Astrocyte (in vitro differentiated cells and primary cell): ENCODE measurements around the gene FAM156B. TPM values are rescaled to one million over a fixed set of nuclear protein-coding genes. Genes with fewer than 3 reads are reported as not detected.
"Not testable (repeated sequence)": the region's sequence is repeated elsewhere in the genome, so short reads cannot be mapped to it uniquely, and the experiment has no call there.

Source experiments
- DNase-seq: peaks from one replicate; pipeline ENCODE4 v3.0.0-alpha.2; 2010; ENCODE audit warnings: low read depth
- FAIRE-seq: peaks from 2 replicates; lab custom pipeline; 2011; peaks lifted over from hg19 to GRCh38; lab: Jason Lieb, UNC
- H2AFZ ChIP-seq: 2 replicates; pipeline ENCODE4 v1.6.0; 2012; ENCODE audit warnings: low read depth, low read length, inconsistent platforms
- H3K27ac ChIP-seq: 2 replicates; pipeline ENCODE4 v1.5.1; 2011; ENCODE audit warnings: low read depth, low read length, inconsistent platforms
- H3K27me3 ChIP-seq: 2 replicates; pipeline ENCODE4 v1.6.0; 2011; ENCODE audit warnings: low read length, inconsistent platforms; ENCODE audit not compliant: insufficient read depth
- H3K36me3 ChIP-seq: 2 replicates; pipeline ENCODE4 v1.5.1; 2011; ENCODE audit warnings: low read length, inconsistent platforms; ENCODE audit not compliant: insufficient read depth
- H3K4me1 ChIP-seq: 2 replicates; pipeline ENCODE4 v1.5.1; 2011; ENCODE audit warnings: low read length, inconsistent platforms; ENCODE audit not compliant: insufficient read depth
- H3K4me2 ChIP-seq: 2 replicates; pipeline ENCODE4 v1.6.0; 2012; ENCODE audit warnings: low read length, inconsistent platforms
- H3K4me3 ChIP-seq: 2 replicates; pipeline ENCODE4 v1.5.1; 2011; ENCODE audit warnings: low read depth, mild to moderate bottlenecking, low read length, inconsistent platforms; ENCODE audit not compliant: insufficient read depth
- H3K79me2 ChIP-seq: 2 replicates; pipeline ENCODE4 v1.6.0; 2012; ENCODE audit warnings: mild to moderate bottlenecking, low read length, inconsistent platforms; ENCODE audit not compliant: insufficient read depth
- H3K9ac ChIP-seq: 2 replicates; pipeline ENCODE4 v1.6.0; 2012; ENCODE audit warnings: mild to moderate bottlenecking, low read length, inconsistent platforms
- H3K9me3 ChIP-seq: 2 replicates; pipeline ENCODE4 v1.5.1; 2012; ENCODE audit warnings: low read depth, mild to moderate bottlenecking, low read length, inconsistent platforms; ENCODE audit not compliant: insufficient read depth
- H4K20me1 ChIP-seq: 2 replicates; pipeline ENCODE4 v1.6.0; 2012; ENCODE audit warnings: low read length, inconsistent platforms; ENCODE audit not compliant: insufficient read depth
- H3K27ac Mint-ChIP-seq: one replicate; pipeline ENCODE4 v1.8.0; 2021; ENCODE audit warnings: mild to moderate bottlenecking, mixed read lengths; ENCODE audit not compliant: unreplicated experiment
- H3K27me3 Mint-ChIP-seq: one replicate; pipeline ENCODE4 v1.8.0; 2021; ENCODE audit warnings: low read depth, mixed read lengths; ENCODE audit not compliant: unreplicated experiment
- H3K36me3 Mint-ChIP-seq: one replicate; pipeline ENCODE4 v1.8.0; 2021; ENCODE audit warnings: low read depth, mixed read lengths; ENCODE audit not compliant: unreplicated experiment
- H3K4me1 Mint-ChIP-seq: one replicate; pipeline ENCODE4 v1.8.0; 2021; ENCODE audit warnings: low read depth, mixed read lengths; ENCODE audit not compliant: unreplicated experiment
- H3K4me3 Mint-ChIP-seq: one replicate; pipeline ENCODE4 v1.8.0; 2021; ENCODE audit warnings: mild to moderate bottlenecking, moderate library complexity, mixed read lengths; ENCODE audit not compliant: unreplicated experiment
- H3K9me3 Mint-ChIP-seq: one replicate; pipeline ENCODE4 v1.8.0; 2021; ENCODE audit warnings: mild to moderate bottlenecking, mixed read lengths; ENCODE audit not compliant: unreplicated experiment
- CTCF ChIP-seq: IDR thresholded peaks from 2 replicates; pipeline ENCODE4 v1.5.1; 2011; ENCODE audit warnings: low read depth, mild to moderate bottlenecking, inconsistent platforms, low read length, moderate library complexity; ENCODE audit not compliant: insufficient read depth
- EZH2 ChIP-seq: IDR thresholded peaks from 2 replicates; pipeline ENCODE4 v1.6.1; 2012; ENCODE audit warnings: mild to moderate bottlenecking, low read length, inconsistent platforms; ENCODE audit not compliant: insufficient read depth
- total RNA-seq: library from RNA; stranded (reverse); gene quantifications from 2 replicates; pipeline ENCODE4 v1.2.1, GENCODE V29; 2021

Gene FAM156B
- total RNA-seq, 1 donor from 2014 or later: 19.4 TPM

DNA sequence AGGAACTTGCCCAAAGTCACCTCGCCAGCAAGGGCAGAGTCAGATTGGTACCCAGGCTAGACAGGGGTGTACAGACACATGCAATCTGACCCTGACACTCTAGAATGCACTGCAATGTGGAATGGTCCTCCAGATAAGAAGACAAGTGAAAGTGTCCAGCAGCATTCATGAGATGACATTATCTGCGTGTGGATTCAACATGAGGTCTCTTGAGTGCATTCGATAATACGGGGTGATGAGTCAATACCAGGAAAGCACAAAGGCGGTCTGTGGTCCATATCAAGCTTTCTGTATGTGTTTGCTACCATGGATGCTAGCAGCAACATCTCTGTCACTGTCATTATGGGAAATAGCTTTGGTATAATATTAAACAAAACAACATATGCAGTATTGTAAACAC lies 22.5 kb upstream of the FAM156B start:
- Histone ChIP-seq H3K79me2 (no peaks in the 10 kb centered on the region), H3K27me3 (no peaks in the 10 kb centered on the region), H3K27ac (no peak overlapping the region), H3K4me2 (no peak overlapping the region), H3K36me3 (no peaks in the 10 kb centered on the region), H3K4me3 (no peak overlapping the region), H3K9me3 (no peaks in the 10 kb centered on the region), H4K20me1 (no peaks in the 10 kb centered on the region), H3K4me1 (no peaks in the 10 kb centered on the region), H2AFZ (no peak overlapping the region), H3K9ac (no peak overlapping the region)
- H3K4me1 Mint-ChIP-seq: peaks cover 3% of the 10 kb centered on the region
- no peaks in the 10 kb centered on the region for H3K9me3 Mint-ChIP-seq
- H3K27ac Mint-ChIP-seq: no peak overlapping the region
- DNase-seq: no peak
- no peak for FAIRE-seq
- no peak overlapping the region for H3K4me3 Mint-ChIP-seq
- H3K36me3 Mint-ChIP-seq: no peaks in the 10 kb centered on the region
- peaks cover 8% of the 10 kb centered on the region for H3K27me3 Mint-ChIP-seq
- TF ChIP-seq CTCF (no peak), EZH2 (no peak)

DNA sequence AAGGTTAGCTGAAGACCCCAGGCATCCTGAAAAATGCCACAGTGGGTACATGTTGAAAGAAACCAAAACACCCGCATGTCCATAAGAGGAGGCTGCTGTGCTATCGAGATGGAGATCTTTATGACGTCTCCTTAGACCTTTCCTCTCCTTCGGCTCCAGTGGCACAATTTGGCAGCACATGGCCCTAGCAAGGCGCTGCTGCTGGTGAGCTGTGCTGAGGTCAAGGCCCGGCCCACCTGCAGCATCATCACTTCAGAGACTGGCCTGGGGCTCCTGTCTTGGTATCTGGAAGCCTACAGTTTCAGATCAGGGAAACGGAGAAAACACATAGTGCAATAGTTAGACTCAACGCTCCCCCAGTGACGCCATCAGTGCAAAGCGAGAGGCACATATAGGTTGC lies 21.7 kb upstream of the FAM156B start:
- not testable (repeated sequence) for H2AFZ ChIP-seq, FAIRE-seq, H3K9me3 Mint-ChIP-seq

GRCh38 chrX:52876386-52876785 lies 20.7 kb upstream of the FAM156B start:
- H3K4me3 Mint-ChIP-seq, H3K27ac ChIP-seq, H3K27me3 Mint-ChIP-seq, H3K27me3 ChIP-seq, H3K36me3 Mint-ChIP-seq, H3K4me3 ChIP-seq, H3K27ac Mint-ChIP-seq, H3K4me2 ChIP-seq, H4K20me1 ChIP-seq, H3K9me3 ChIP-seq, H3K79me2 ChIP-seq, DNase-seq, H3K4me1 Mint-ChIP-seq, H3K9ac ChIP-seq, H3K4me1 ChIP-seq, H2AFZ ChIP-seq, H3K36me3 ChIP-seq, H3K9me3 Mint-ChIP-seq: not testable (repeated sequence)
- FAIRE-seq: peak; percentile 79

More for the DNA sequence above, 21.7 kb upstream of the FAM156B start:
- not testable (repeated sequence) for H3K9me3 ChIP-seq, H3K36me3 ChIP-seq, H3K4me1 Mint-ChIP-seq, H3K27me3 Mint-ChIP-seq, H3K79me2 ChIP-seq, H3K9ac ChIP-seq, H3K36me3 Mint-ChIP-seq, H3K4me3 ChIP-seq, H4K20me1 ChIP-seq, H3K4me3 Mint-ChIP-seq, H3K4me2 ChIP-seq, H3K27ac Mint-ChIP-seq, H3K27me3 ChIP-seq, H3K27ac ChIP-seq, H3K4me1 ChIP-seq, DNase-seq

- not testable (repeated sequence) for H3K36me3 ChIP-seq, DNase-seq, FAIRE-seq, H3K9me3 ChIP-seq, H3K27ac Mint-ChIP-seq, H3K9me3 Mint-ChIP-seq, H2AFZ ChIP-seq, H3K4me2 ChIP-seq, H3K36me3 Mint-ChIP-seq, H3K4me3 ChIP-seq, H3K27me3 Mint-ChIP-seq, H3K27ac ChIP-seq, H3K79me2 ChIP-seq, H3K4me3 Mint-ChIP-seq, H4K20me1 ChIP-seq, H3K4me1 ChIP-seq, H3K9ac ChIP-seq, H3K27me3 ChIP-seq, H3K4me1 Mint-ChIP-seq
Measured at GRCh38 chrX:52887459-52887858, 9.7 kb upstream of the FAM156B start.

GRCh38 chrX:52888090-52888489 lies 9.0 kb upstream of the FAM156B start:
- not testable (repeated sequence) for H3K9me3 Mint-ChIP-seq, H4K20me1 ChIP-seq, DNase-seq, H3K4me3 ChIP-seq, H3K27ac Mint-ChIP-seq, H3K4me2 ChIP-seq, H3K4me1 Mint-ChIP-seq, H2AFZ ChIP-seq, H3K9ac ChIP-seq, H3K36me3 Mint-ChIP-seq, H3K27me3 ChIP-seq, H3K27me3 Mint-ChIP-seq, H3K4me3 Mint-ChIP-seq, H3K9me3 ChIP-seq, H3K36me3 ChIP-seq, H3K27ac ChIP-seq, H3K79me2 ChIP-seq, H3K4me1 ChIP-seq
- peak; percentile 94 for FAIRE-seq
